SH-SY5Y (cell line): ENCODE results near the gene GOLIM4.

Experiments used
- GATA2 ChIP-seq: IDR thresholded peaks from 2 replicates; pipeline ENCODE4 v1.6.1; 2011; ENCODE audit warnings: mild to moderate bottlenecking, low read depth, low read length
- GATA3 ChIP-seq: IDR thresholded peaks from 2 replicates; pipeline ENCODE4 v1.6.1; 2011; ENCODE audit warnings: low read depth, mild to moderate bottlenecking, low read length, moderate library complexity

GRCh38 chr3:168024537-168024941 is 71.2 kb downstream of the GOLIM4 start:
- no peak for TF ChIP-seq GATA2
- no peak for TF ChIP-seq GATA3
